Hematopoietic multipotent progenitor cell treated with erythropoietin and hydrocortisone succinate and interleukin-3 and kit ligand, for 15 days (in vitro differentiated cells): ENCODE measurements around the gene EFHD2.

Experiments used
- DNase-seq: peaks from one replicate; pipeline ENCODE4 v3.0.0-alpha.2; 2015; ENCODE audit warnings: low spot score

Gene EFHD2

GRCh38 chr1:15476927-15477326 lies 67.2 kb downstream of the EFHD2 start:
- no peak for DNase-seq

DNA sequence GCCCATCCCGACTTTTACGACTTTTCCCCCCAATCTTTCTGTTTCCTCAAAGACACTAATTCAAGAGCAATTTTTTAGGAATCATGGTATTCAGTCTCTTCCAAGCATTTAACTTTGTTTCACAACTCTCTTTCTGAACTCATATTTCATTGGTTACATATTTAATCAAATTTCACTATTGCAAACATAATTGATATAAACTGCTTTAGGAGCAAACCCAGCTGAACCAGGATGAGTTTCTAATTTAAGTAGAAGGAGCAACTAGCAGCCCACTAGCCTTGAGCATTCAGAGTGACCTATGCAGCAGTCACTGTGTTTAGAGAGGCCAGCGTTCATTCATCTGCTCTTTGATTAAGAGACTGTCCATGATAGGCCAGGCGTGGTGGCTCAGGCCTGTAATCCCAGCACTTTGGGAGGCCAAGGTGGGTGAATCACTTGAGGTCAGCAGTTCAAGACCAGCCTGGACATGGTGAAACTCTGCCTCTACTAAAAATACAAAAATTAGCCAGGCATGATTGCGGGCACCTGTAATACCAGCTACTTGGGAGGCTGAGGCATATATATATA lies 68.0 kb downstream of the EFHD2 start:
- no peak for DNase-seq
